Peyer's patch (tissue), 4 donors: Measurements from ENCODE around the gene INPP5A.

Source experiments
- CTCF ChIP-seq, 6 experiments: fragments of 450-650 bp in 4 of 6; fragments of 200-600 bp in 2 of 6; sonication (generic) in 1 of 6; IDR thresholded peaks; one replicate each; pipeline ENCODE4 v1.5.1; 2017 to 2019; ENCODE audit warnings: antibody characterized with exemption in 6 of 6, mild to moderate bottlenecking in 3 of 6, moderate library complexity in 1 of 6
- POLR2A ChIP-seq, 2 donors: fragments of 450-650 bp; IDR thresholded peaks; one replicate each; pipeline ENCODE4 v1.5.1; 2017; ENCODE audit warnings: antibody characterized with exemption in 2 of 2, mild to moderate bottlenecking in 2 of 2, moderate library complexity in 2 of 2

GRCh38 chr10:132493246-132493755 lies 44.3 kb upstream of the INPP5A start:
- TF ChIP-seq CTCF (IDR thresholded peaks at IDR 0.05) (no peak), POLR2A (IDR thresholded peaks at IDR 0.05) (no peak)
